ENCODE data around the gene CCT4. TPM values are rescaled to one million over a fixed set of nuclear protein-coding genes. Genes with fewer than 3 reads are reported as not detected.

Gene CCT4
- total RNA-seq, 1 experiment from 2014 or later, result 203 TPM

- no peaks in the 10 kb centered on the region for H3K4me1 Mint-ChIP-seq (ENCODE audit: insufficient read depth, unreplicated experiment)
- no peaks in the 10 kb centered on the region for H3K9me3 Mint-ChIP-seq (ENCODE audit: unreplicated experiment)
- peaks cover 3% of the 10 kb centered on the region for H3K36me3 Mint-ChIP-seq (ENCODE audit: insufficient read depth, unreplicated experiment)
- no peak overlapping the region for H3K4me3 Mint-ChIP-seq (ENCODE audit: unreplicated experiment)
- intact Hi-C loops (cut with micrococcal nuclease), result no loop called here
- ChIA-PET CTCF (interaction anchor here (0.6 to 2.9 kb wide), 2 partner anchors 13 to 17 kb away, joined by 4 to 11 read pairs; no protein-coding TSS in a partner anchor), POLR2A (no interaction called here)
- DNase-seq (ENCODE audit: unreplicated experiment), result no peak
- no peak for TF ChIP-seq CTCF (IDR thresholded peaks at IDR 0.05; ENCODE audit: unreplicated experiment)
- no TSS peak for BruUV-seq (replicated peaks)
- H3K27me3 Mint-ChIP-seq (ENCODE audit: insufficient read depth, unreplicated experiment), result no peaks in the 10 kb centered on the region
- no peak overlapping the region for H3K27ac Mint-ChIP-seq (ENCODE audit: low read depth, unreplicated experiment)
These were observed 11.8 kb upstream of the CCT4 start for GRCh38 chr2:61900281-61900680.

- POLR2A ChIA-PET, result interaction anchor here (1.0 to 1.6 kb wide), 2 partner anchors 9 to 227 kb away, joined by 3 read pairs; no protein-coding TSS in a partner anchor
- Mint-ChIP-seq H3K36me3 (ENCODE audit: insufficient read depth, unreplicated experiment) (no peaks in the 10 kb centered on the region), H3K4me3 (ENCODE audit: unreplicated experiment) (no peak overlapping the region), H3K27me3 (ENCODE audit: insufficient read depth, unreplicated experiment) (no peaks in the 10 kb centered on the region), H3K9me3 (ENCODE audit: unreplicated experiment) (no peaks in the 10 kb centered on the region), H3K27ac (ENCODE audit: low read depth, unreplicated experiment) (no peak overlapping the region), H3K4me1 (ENCODE audit: insufficient read depth, unreplicated experiment) (no peaks in the 10 kb centered on the region)
- TF ChIP-seq CTCF (IDR thresholded peaks at IDR 0.05; ENCODE audit: unreplicated experiment), result peak; percentile 37
- no TSS peak for BruUV-seq (replicated peaks)
- peak; percentile 29 for DNase-seq (ENCODE audit: unreplicated experiment)
- CTCF ChIA-PET, result interaction anchor here (0.6 to 2.9 kb wide), 11 partner anchors 9 to 467 kb away, joined by 3 to 11 read pairs (median 3); no protein-coding TSS in a partner anchor
- intact Hi-C loops (cut with micrococcal nuclease), result loop anchor here (2.0 to 10.0 kb wide), 2 partner anchors 364 to 764 kb away; partner anchors contain the start of gene XPO1
These were observed 10.4 kb upstream of the CCT4 start for GRCh38 chr2:61898810-61899209.

GRCh38 chr2:61887717-61888266 lies 664 bp downstream of the CCT4 start:
- DNase-seq (ENCODE audit: unreplicated experiment), result peak; percentile 35
- peaks cover 47% of the 10 kb centered on the region for H3K36me3 Mint-ChIP-seq (ENCODE audit: insufficient read depth, unreplicated experiment)
- intact Hi-C loops (cut with micrococcal nuclease), result no loop called here
- POLR2A ChIA-PET, result interaction anchor here (0.6 to 2.0 kb wide), 10 partner anchors 14 to 710 kb away, joined by 3 to 16 read pairs (median 4); partner anchors contain the start of genes COMMD1, FAM161A and XPO1
- BruUV-seq (replicated peaks), result TSS peak; percentile 72
- H3K9me3 Mint-ChIP-seq (ENCODE audit: unreplicated experiment), result no peaks in the 10 kb centered on the region
- peak overlapping the region; percentile 91 for H3K4me3 Mint-ChIP-seq (ENCODE audit: unreplicated experiment)
- H3K27ac Mint-ChIP-seq (ENCODE audit: low read depth, unreplicated experiment), result peak overlapping the region; percentile 99
- CTCF ChIA-PET, result interaction anchor here (1.5 kb wide), 1 partner anchor 18 kb away, joined by 3 read pairs; the partner anchor contains the start of gene COMMD1
- TF ChIP-seq CTCF (IDR thresholded peaks at IDR 0.05; ENCODE audit: unreplicated experiment), result no peak
- peaks cover 11% of the 10 kb centered on the region for H3K4me1 Mint-ChIP-seq (ENCODE audit: insufficient read depth, unreplicated experiment)
- H3K27me3 Mint-ChIP-seq (ENCODE audit: insufficient read depth, unreplicated experiment), result no peaks in the 10 kb centered on the region

- Mint-ChIP-seq H3K36me3 (ENCODE audit: insufficient read depth, unreplicated experiment) (peaks cover 64% of the 10 kb centered on the region), H3K27me3 (ENCODE audit: insufficient read depth, unreplicated experiment) (no peaks in the 10 kb centered on the region), H3K9me3 (ENCODE audit: unreplicated experiment) (no peaks in the 10 kb centered on the region), H3K4me1 (ENCODE audit: insufficient read depth, unreplicated experiment) (peaks cover 11% of the 10 kb centered on the region), H3K27ac (ENCODE audit: low read depth, unreplicated experiment) (no peak overlapping the region), H3K4me3 (ENCODE audit: unreplicated experiment) (peak overlapping the region; percentile 91)
- intact Hi-C loops (cut with micrococcal nuclease), result no loop called here
- POLR2A ChIA-PET, result interaction anchor here (0.7 to 2.0 kb wide), 4 partner anchors 15 to 348 kb away, joined by 3 to 7 read pairs (median 4); partner anchors contain the start of gene XPO1
- CTCF ChIA-PET, result interaction anchor here (0.7 to 1.2 kb wide), 3 partner anchors 13 to 525 kb away, joined by 3 to 4 read pairs (median 3); partner anchors contain the start of gene COMMD1
- no peak for DNase-seq (ENCODE audit: unreplicated experiment)
- no TSS peak for BruUV-seq (replicated peaks)
- TF ChIP-seq CTCF (IDR thresholded peaks at IDR 0.05; ENCODE audit: unreplicated experiment), result no peak
These were observed 2.4 kb downstream of the CCT4 start for GRCh38 chr2:61885896-61886603.
